HL-60/S4 treated with phorbol 12-myristate 13-acetate at 8.2 ng/mL for 4 days and 3 days (cell line): ENCODE results near the gene CELSR2.
"Not testable (repeated sequence)": the region's sequence is repeated elsewhere in the genome, so short reads cannot be mapped to it uniquely, and the experiment has no call there.

ENCODE experiments used
- in situ Hi-C: fragments of 300-500 bp; cut with MboI; formaldehyde crosslinking; loops from 2 replicates; pipeline ENCODE4 v1.15.0; 2022; ENCODE audit warnings: low sequenced_read_pairs

CELSR2 gene

DNA sequence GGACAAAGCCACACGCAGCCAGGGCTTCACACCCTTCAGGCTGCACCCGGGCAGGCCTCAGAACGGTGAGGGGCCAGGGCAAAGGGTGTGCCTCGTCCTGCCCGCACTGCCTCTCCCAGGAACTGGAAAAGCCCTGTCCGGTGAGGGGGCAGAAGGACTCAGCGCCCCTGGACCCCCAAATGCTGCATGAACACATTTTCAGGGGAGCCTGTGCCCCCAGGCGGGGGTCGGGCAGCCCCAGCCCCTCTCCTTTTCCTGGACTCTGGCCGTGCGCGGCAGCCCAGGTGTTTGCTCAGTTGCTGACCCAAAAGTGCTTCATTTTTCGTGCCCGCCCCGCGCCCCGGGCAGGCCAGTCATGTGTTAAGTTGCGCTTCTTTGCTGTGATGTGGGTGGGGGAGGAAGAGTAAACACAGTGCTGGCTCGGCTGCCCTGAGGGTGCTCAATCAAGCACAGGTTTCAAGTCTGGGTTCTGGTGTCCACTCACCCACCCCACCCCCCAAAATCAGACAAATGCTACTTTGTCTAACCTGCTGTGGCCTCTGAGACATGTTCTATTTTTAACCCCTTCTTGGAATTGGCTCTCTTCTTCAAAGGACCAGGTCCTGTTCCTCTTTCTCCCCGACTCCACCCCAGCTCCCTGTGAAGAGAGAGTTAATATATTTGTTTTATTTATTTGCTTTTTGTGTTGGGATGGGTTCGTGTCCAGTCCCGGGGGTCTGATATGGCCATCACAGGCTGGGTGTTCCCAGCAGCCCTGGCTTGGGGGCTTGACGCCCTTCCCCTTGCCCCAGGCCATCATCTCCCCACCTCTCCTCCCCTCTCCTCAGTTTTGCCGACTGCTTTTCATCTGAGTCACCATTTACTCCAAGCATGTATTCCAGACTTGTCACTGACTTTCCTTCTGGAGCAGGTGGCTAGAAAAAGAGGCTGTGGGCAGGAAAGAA, 25.5 kb downstream of the CELSR2 start:
- in situ Hi-C loops, result no loop called here

DNA sequence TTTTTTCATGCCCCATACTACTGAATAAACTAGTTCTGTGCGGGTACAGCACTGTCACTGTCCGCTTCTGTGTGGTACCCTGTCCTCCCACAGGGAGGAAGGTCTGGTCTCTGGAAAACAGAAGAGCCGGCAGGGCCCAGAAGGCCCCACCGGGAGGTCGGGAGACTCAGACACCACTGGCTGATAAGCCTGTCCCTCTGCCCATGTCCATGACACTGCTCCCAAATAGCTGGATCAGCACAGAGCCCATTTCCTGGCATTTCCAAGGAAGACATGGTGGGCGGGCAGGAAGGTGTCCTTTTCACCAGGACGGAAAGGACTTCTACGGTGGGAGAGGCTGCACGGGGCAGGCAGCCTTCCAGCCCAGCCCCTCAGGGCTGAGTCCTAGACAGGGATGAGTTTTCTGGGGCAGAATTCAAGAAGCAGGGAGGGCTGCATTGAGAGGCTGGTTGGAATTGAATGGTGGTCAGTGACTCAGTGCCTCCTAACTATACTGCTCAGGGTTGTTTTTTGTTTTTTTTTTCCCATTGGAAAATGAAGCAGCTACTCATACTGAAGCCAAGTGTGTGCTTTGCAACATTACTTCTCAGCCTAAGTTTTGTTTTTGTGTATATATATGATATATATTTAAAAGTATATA, 26.5 kb downstream of the CELSR2 start:
- in situ Hi-C loops, result no loop called here

DNA sequence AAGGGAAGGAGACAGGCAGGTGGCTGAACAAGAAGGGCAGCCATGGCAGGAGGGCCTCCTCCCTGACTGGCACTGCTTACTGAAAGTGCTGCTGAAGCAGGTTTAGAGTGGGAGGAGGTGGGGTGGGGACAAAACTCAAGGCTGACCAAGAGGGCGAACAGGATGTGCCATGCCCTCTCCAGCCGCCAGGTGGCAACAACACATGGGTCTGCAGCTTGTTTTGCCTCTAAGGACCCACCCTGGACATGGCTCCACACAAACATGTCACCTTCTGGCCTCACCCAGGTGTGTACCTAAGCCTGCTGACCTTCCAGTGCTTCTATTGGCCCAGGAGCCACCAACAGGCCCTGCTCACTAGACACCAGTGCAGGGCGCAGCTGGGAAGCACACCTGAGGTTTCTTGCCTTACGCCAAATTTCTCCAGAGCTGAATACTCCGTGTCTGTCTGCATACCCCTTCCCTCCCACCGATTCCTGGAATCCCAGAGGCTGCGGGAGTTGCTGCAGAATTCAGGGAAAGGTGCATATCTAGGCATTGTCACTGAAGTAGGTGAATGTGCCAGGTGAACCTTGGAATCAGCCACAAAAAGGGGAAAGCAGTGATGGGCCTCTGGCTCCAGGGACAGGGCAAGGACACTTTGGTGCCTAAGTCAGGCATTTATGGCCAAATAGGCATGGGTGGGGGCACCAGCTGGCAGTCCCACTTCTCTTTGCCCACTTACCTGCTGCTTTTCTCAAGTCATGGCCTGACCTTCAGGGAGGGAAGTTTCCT, 28.3 kb downstream of the CELSR2 start:
- in situ Hi-C loops, result no loop called here

DNA sequence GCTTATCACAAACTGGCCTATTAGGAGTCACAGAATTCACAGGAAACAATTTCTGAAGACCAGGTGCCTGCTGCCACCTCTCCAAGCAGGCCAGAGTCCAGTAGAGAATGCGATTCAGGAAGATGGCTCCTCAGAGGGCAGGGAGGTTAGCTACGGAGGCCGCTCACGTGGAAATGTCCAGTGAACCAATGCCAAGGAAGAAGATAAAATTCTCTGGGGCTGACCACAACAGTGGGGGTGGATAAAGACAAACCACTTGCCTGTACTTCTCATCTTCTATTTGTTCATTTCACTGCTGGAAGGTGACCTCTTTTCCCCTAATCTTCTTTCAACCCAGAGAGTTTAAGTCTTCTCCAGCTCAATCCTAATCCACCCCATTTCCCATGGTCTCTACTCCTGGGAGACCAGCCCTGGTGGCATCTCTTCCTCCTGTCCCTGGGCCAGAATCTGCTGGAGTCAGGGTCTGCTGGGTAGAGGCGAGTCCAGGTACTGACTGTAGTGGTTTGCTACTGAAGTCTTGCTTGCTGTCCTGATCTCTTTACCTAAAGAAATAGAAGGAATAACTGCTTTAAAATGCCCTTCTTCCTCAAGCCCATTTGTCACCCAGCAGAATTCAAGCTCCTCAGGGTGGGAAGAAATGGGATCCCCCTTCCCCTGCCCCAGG, 30.4 kb downstream of the CELSR2 start:
- in situ Hi-C loops, result no loop called here

DNA sequence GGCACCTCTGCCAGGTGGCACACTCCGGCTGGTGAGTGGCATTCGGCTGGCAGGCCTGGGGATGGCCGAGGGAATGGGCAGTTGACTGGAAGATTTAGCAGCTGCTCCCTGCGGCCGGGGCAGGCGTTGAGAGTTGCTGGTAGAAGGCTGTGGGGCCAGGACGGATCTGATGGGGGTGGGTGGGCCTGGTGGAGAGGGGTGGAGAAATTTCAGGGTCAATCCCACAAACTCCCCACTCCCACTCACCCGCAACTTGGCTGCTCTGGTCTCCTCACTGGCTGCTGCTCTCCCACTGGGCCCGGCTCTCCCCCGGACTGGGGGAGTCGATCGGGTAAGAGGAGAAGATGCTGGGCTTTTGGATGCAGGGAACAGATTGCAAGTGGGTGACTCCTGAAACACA, 31.5 kb downstream of the CELSR2 start:
- in situ Hi-C loops, result no loop called here

DNA sequence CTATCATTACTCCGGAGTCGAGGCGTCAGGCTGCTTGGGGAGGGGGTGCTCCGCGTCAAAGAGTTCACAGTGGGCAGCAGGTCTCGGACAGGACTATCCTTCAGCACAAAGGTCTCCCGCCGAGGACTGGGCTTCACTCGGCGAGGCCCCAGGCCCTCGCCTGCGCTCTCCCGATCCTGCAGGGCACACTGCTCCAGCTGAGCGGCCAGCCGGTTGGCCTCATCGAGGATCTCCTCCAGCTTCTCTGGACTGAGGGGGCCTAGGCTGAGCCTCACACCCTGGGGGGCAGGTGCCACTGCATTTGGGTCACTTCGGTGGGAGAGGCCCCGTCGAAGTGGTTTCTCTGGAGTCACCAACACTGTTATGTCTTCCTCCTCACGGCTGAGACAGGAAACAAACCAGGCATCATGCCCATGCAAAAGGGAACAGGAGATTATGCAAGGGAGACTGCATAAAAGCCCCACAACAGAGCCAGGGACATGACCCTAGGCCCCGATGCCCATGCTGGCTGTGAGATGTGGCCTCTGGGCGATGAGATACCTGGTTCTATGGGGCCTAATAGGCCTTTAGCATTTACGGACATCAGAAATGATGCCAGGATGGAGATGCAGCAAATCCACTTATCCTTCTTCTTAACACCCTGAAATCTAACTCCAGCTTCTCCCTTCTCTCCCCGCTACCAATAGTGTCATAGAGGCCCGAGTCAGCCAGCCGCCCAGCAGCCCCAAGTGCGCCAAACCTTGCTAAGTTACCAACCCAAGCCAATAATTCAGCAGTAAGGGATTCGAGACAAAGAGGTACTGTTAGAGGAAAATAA, 32.5 kb downstream of the CELSR2 start:
- in situ Hi-C loops, result no loop called here

DNA sequence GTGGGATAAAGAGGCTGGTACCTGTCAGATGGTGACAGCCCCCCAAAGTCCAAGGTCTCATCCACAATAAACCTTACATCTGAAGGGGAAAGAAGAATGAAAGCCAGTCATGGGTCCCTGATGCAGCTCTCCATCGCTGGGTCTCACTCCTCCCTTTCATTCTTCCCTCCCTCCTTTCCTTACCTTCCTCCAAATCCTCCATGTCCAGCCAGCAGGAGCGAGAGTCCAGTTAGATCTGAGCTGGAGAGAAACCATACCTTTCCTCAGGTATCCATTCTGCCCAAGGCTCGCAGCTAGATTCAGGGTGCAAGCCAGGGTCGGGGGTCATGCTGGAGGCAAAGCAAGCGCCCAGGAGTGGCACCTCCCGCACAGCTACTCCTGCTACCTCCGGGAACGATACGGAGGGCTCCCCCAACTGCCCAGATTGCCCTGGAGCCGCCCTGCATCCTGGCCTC, 33.2 kb downstream of the CELSR2 start:
- in situ Hi-C loops, result no loop called here

DNA sequence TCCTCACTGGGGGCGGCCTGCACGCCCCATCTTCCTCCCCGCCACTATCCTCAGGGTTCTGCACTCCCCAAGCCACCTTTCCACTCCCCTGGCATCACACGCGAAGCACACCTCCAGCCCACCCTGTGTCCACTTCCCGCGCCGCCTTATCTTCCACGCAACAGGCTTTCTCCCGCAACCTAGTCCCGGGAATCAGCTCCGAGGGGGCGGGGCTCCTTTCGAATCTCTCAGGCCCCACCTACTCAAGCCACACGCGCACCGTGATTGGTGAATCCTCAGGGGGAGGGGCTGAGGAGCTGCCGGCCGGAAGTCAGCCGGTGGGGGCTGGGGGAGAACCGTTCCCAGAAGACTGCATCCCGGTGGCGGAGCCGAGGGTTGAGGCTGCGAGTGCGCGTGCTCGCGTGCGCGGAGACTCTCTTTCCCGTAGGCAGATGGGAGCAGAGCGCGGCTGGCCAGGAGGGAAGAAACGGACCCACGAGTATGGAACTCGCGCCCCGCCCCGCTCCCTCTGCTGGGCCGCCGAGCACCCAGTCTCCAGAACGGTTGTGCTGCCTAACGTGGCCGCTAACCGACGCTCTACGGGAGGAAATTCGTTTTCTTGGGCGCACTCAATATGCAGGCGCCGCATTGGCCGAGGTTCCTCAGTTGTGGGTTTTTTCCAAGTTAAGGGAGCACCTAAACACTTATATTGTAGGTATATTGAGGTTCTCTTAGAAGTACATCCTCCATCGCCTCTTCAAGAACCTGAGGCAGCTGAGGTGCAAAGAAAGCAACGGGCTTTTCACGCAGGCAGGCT, 33.8 kb downstream of the CELSR2 start, which contains the start of gene PSRC1:
PSRC1 (minus strand) TSS at position 194 of the 796 bp plus-strand sequence.
- in situ Hi-C loops, result no loop called here

DNA sequence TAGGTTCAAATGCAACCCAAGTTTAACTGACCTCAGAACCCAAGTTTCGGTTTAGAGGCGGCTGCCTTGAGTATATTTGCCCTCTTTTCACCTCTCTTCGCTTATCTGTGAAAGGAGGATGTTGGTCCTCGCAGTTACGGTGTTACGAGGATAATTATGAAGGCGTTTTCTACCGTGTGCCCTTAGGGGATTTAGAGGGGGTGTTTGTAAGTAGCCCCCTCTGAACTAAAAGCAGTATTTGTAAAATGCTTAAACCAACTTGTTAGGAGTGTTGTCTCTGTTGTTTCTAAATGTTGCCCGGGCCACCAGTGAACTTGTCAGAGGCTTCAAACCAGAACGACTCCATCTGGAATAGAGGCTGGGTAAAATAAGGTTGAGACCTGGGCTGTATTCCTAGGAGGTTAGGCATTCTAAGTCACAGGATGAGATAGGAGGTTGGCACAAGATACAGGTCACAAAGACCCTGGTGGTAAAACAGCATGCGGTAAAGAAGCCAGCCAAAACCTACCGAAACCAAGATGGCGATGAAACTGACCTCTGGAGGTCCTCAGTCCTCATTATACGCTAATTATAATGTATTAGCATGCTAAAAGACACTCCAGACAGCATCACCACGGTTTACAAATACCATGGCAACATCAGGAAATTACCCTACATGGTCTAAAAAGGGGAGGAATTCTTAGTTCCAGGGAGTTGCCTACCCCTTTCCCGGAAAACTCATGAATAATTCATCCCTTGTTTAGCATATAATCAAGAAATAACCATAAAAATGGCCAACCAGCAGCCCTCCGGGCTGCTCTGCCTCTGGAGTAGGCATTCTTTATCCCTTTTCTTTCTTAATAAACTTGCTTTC, 34.6 kb downstream of the CELSR2 start:
- in situ Hi-C loops, result no loop called here

DNA sequence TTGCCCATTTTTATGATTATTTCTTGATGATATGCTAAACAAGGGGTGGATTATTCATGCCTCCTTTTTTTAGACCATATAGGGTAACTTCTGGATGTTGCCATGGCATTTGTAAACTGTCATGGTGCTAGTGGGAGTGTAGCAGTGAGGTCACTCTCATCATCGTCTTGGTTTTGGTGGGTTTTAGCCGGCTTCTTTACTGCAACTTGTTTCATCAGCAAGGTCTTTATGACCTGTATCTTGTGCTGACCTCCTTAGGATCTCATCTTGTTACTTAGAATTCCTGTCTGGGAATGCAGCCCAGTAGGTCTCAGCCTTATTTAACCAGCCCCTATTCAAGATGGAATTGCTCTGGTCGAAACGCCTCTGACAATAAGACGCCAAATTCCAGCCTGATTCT, 37.4 kb downstream of the CELSR2 start:
- in situ Hi-C loops, result not testable (repeated sequence)

DNA sequence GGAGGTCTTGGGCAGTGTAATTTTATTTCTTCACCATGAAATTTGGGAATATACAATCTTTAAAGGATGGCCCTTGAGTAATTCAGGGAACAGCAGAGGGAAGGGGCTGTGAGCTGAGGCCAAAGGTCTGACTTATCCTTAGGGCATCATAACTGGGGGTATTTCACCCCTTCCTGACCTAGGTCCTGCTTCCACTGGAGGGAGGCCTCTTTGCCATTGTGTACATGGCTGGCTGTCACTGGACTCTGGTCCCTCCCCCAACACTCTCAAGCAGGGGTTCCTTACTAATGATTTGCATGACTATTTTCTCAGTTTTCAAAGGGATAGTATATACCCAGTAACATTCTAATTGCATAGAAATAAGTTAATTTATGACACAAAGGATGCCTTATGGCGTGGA, 40.8 kb downstream of the CELSR2 start:
- in situ Hi-C loops, result no loop called here

DNA sequence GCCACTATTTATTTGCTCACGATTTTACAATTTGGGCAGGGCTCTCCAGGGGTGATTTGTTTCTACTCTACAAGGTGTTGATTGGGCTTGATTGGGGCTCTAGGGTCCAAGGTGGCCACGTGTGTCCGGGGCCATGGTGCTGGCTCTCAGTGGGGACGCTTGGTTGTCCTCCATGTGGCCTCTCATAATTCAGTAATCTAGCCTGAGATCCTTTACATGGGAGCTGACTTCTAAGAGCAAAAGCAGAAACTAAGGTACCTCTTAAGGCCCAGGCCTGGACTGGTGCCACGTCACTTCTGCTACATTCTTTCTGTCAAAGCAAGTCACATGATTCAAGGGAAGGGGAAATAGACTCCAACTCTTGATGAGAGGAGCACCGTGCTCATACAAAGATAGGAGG, 41.7 kb downstream of the CELSR2 start:
- in situ Hi-C loops, result no loop called here

DNA sequence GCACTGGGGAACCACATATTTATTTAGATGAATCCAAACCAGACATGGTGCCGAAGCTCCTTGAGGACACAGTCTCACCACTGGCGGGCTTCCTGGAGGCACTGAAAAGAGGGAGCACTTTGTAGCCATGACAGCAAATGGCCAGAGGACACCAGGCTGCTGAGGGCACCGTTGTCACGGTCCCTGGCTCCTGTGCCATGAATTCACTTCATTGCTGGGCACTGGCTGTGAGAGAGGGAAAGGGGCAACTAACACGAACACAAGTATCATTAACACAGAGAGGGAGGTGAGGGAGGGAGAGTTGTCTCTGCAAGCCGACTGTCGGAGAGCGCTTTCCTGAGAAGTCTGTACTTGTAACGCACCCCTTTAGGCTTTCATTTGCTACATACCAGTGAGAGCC, 43.0 kb downstream of the CELSR2 start:
- in situ Hi-C loops, result no loop called here

DNA sequence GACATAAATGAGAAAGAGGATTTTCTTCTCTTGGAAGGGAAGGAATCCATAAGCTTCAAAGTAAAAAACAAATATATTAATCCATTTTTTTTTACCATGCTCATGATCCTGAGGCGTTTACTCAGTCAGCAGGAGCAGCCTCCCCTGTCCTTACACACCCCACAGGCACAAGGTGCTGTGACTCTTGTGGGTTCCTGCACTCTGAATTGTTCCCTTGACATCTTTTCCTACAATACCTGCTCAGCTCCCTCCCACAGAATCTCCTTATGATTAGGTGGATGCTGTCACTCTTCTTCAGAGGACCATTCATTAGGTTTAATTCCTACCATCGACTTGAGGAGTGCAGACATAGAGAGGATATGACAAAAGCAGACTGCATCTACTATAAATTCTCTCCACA, 43.7 kb downstream of the CELSR2 start:
- in situ Hi-C loops, result no loop called here

DNA sequence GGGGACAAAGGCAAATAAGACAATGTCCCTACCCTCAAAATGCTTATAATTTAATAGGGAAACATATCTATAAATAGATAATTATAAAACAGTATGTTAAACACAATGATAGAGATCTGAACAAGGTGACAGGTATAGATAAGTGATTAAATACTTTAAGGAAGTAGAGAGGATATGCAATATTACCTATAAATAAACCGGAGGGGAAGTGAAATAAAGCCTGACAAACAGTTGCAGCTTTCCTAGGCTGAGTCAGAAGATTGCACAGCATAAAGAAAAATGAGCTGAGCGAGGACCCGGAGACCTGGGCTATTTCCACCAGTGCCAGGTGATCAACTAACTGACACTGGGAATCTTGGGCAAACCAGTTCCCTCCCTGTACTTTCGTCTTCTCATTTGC, 45.1 kb downstream of the CELSR2 start:
- in situ Hi-C loops, result no loop called here

DNA sequence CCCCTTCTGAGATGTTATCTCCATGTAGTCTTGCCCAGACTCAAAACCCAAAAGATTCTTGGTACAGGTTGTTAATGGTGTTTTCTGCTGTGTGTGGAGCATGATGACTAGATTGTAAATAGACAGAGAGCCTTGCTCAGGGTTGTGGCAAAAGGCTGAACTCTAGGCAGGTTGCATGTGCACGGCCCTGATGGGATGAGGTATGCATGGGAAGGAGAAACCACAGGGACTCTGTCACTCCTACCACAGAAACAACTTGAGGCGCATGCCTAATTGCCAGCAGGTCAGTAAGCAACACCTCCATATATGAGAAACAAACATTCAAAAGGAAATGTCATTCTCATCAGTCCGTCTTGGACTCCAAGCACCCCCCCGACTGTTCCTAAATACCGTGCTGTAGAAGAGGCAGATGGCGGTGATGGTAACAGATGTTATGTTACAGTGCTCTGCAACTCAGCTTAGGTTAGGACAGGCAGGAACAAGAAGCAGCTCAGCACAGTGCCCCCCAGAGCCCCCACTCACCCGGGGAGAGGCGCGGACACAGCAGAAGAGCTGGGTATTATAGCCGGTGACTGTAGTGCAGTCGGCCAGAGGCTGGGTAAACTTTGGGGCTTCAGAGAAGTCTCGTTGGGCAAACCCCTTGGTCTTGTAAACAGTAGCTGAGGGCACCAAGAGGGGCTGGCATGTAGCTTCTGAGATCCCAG, 46.5 kb downstream of the CELSR2 start:
- in situ Hi-C loops, result no loop called here

DNA sequence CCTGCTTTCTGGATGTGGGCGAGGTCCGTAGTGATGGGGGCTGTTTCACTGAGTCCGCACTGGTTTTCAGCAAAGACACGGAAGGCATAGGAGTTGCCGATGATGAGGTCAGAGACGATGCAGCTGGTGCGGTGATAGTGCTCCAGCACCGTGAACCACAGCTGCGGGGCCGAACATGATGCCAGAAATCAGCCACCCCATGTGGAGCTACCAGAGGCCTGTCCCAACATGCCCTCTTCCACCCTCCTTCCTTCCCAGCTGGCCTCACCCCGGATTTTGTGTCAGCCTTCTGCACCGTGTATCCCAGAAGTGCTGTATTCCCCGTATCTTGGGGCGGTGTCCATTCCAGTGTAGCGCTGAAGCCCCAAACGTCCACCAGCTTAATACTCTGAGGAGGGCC, 47.4 kb downstream of the CELSR2 start:
- in situ Hi-C loops, result no loop called here
